Renal cortex interstitium (tissue), 11 donors: Measurements from ENCODE around the gene CEP41. TPM values are rescaled to one million over a fixed set of nuclear protein-coding genes. Genes with fewer than 3 reads are reported as not detected.
"Not testable (repeated sequence)": the region's sequence is repeated elsewhere in the genome, so short reads cannot be mapped to it uniquely, and the experiment has no call there.

Source experiments
- DNase-seq, 11 donors: peaks; one replicate each; pipeline ENCODE4 v3.0.0-alpha.2; 2013; ENCODE audit warnings: low read depth in 9 of 11, low spot score in 4 of 11; ENCODE audit errors: extremely low read depth in 1 of 11
- polyA plus RNA-seq, 3 donors: library from polyadenylated mRNA; unstranded; fragments of 120-200 nt; gene quantifications; one replicate each; pipeline ENCODE4 v1.2.1, GENCODE V29; 2013; ENCODE audit not compliant: insufficient read length in 3 of 3

The CEP41 gene
- polyA plus RNA-seq, 3 donors, result 28.2 to 29.6 (median 29.4) TPM

- DNase-seq, result no peak
These were observed 59.1 kb downstream of the CEP41 start for GRCh38 chr7:130381468-130382312.

GRCh38 chr7:130380861-130381455, 59.9 kb downstream of the CEP41 start:
- DNase-seq, result no peak

- DNase-seq, result no peak
These were observed 60.6 kb downstream of the CEP41 start, which contains the start of gene CPA1 for GRCh38 chr7:130379921-130380860. Gene CPA1, plus strand, starts transcription at chr7:130380494. Its CDS starts 27 bp downstream, at chr7:130380521.

DNA sequence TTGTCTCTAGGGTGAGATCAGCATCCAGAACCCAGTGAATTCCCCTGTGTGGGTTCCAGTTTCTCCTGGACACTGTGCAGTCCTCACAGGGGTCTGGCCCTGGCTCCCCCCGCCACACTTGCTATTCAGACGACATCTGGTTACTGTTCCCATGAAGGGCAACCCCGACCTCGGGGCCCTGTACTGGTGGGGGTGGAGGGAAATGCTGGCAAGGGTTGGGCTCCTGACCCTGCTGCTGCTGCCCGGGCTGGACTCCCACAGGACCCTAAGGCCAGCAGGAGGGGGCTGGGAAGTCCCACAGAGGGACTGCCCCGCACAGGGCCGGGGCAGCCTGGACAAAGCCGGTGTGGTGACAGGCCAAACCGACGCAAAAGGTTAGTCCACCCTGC, 61.3 kb downstream of the CEP41 start:
- DNase-seq, result no peak

GRCh38 chr7:130379019-130379418, 61.8 kb downstream of the CEP41 start:
- DNase-seq, result no peak

- no peak for DNase-seq
These were observed 63.6 kb downstream of the CEP41 start for GRCh38 chr7:130377178-130377577.

- not testable (repeated sequence) for DNase-seq
These were observed 64.4 kb downstream of the CEP41 start for GRCh38 chr7:130376461-130376860.

- no peak for DNase-seq
These were observed 66.3 kb downstream of the CEP41 start for GRCh38 chr7:130374507-130374906.

- no peak for DNase-seq
These were observed 68.2 kb downstream of the CEP41 start for GRCh38 chr7:130372402-130373165.

- DNase-seq, result no peak
These were observed 69.8 kb downstream of the CEP41 start for GRCh38 chr7:130371046-130371445.

DNA sequence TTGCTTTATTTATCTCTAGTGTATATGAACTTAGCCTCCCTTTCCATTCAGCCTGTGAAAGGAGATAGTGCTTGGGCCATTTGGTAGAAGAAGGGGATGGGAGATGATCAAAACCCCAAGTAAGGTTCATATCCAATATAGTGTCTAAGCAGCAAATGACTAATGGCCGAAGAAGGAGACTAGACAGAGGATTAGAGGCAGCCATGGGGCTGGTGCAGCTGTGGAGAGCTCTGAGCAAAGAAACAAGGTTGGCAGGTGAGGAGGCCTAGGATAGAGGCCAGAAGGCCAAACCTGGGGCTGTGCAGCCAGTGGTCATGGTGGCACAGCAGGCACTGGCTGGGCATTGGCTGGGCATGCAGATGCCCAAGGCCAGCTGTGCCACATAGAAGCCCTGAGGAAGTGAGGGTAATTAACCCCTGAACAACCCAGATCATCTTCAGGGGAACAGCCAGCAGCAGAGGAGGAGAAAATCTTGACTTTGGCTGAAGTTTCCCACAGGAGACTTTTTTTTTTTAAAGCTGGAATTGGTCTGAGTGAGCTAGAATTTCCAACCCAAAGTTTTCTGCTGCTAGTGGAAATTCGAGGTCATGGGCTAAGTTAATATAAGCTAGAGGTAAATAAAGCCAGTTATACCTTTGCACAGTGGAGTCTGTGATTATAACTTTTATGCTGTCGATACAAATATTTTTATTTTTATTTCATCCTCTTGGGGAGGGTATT, 70.8 kb downstream of the CEP41 start:
- no peak for DNase-seq

DNA sequence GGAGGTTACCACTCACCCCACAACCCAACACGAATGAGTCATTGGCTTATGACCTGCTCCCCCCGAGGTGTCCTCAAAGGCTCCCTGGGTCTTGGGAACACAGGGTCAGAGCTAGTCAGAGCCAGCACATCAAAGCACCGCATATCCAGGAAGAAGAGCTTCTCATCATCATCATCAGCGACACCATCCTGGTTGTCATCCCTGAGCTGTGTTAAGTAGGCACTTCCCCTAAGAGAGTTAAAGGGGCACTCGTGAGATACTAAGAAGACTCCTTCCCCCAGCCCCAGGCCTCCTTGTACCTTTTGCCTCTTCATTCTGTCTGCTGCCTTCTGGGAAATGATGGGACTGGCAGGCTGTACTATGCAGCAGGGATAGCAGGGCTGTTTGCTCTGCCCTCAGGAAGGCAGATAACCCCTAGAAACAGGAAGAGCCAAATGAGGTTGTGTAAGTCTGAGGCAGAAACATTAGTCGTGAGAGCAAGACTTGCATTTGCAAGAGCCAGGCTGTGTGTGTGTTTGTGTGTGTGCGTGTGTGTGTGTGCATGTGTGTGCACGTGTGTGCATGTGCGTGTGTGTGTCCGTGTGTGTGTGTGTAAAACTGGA, 71.6 kb downstream of the CEP41 start:
- no peak for DNase-seq

- no peak for DNase-seq
These were observed 72.7 kb downstream of the CEP41 start for GRCh38 chr7:130367836-130368746.

DNA sequence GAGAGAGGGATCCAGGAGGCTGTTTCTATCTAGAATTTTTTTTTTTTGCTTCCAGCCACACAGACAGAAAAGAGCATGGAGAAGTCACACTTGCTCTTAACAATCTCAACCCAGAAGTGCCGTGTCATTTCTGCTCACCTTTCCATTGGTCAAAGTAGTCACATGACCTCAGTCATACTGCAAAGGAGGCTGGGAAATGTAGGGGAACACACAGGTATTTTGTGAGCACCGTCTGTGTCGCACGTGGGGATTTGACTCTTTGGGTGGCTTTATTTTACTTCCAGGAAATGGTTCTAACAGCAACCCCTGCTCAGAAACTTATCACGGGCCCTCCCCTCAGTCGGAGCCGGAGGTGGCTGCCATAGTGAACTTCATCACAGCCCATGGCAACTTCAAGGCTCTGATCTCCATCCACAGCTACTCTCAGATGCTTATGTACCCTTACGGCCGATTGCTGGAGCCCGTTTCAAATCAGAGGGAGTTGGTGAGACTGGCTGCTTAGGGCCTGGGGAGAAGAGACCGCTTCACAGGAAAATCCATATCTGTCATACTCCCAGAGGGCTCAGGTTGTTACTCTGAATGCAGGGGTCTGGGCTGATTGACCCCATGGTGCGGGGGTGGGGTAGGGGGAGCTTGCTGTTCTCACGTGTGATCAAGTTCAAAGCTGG, 73.6 kb downstream of the CEP41 start:
- DNase-seq, result no peak

DNA sequence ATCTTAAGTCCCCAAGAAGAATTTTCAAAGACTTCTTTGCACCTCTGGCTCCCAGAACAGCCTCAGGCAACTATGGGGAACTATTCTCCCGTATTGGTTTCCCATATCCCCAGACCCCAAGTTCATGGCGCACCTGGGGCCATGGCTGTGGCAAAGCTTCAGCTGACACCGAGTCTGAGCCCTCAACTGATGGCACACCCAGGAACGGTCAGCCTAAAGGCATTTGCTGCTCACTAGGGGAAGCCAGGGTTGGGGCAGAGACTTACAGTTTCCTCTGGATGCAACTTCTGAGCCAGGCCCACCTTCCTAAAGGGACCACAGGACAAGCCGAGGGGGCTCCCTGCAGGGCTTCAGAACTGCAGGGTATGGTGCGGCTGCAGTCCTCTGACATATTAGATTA, 74.3 kb downstream of the CEP41 start:
- no peak for DNase-seq
